Left lung (tissue), 10 donors: ENCODE results near the gene FAM98B. TPM values are rescaled to one million over a fixed set of nuclear protein-coding genes. Genes with fewer than 3 reads are reported as not detected.

Source experiments
- ATAC-seq: fragments of 200-7000 bp; cut with Tn5 transposase; one replicate; pipeline ENCODE4 v1.9.1; 2020; ENCODE audit warnings: moderate library complexity
- DNase-seq, 4 donors: peaks; one replicate each; pipeline ENCODE4 v3.0.0-alpha.2; 2013 to 2020
- H3K27ac ChIP-seq, 2 donors: fragments of 200-600 bp; sonication (generic) in 1 of 2; one replicate each; pipeline versions ENCODE4 v1.5.0 to v1.8.0; 2020 to 2021
- H3K27me3 ChIP-seq, 2 donors: fragments of 200-600 bp; sonication (generic) in 1 of 2; one replicate each; pipeline versions ENCODE4 v1.5.0 to v1.8.0; 2020 to 2021
- H3K36me3 ChIP-seq, 2 donors: fragments of 200-600 bp; sonication (generic) in 1 of 2; one replicate each; pipeline versions ENCODE4 v1.5.0 to v1.8.0; 2020 to 2021
- H3K4me1 ChIP-seq, 2 donors: fragments of 200-600 bp; one replicate each; pipeline ENCODE4 v1.8.0; 2021
- H3K4me3 ChIP-seq, 2 donors: fragments of 200-600 bp; sonication (generic) in 1 of 2; one replicate each; pipeline versions ENCODE4 v1.5.0 to v1.8.0; 2020 to 2021; ENCODE audit warnings: mild to moderate bottlenecking in 1 of 2
- H3K9me3 ChIP-seq, 2 donors: fragments of 200-600 bp; sonication (generic) in 1 of 2; one replicate each; pipeline versions ENCODE4 v1.5.0 to v1.8.0; 2020 to 2021
- intact Hi-C, 2 donors: fragments of 100-400 bp; cut with DNase I; formaldehyde crosslinking; loops; one replicate each; pipeline versions ENCODE4 v1.11.2 to v1.14.2; 2022
- polyA plus RNA-seq, 6 donors: library from polyadenylated mRNA; unstranded; fragments of 120-200 nt; gene quantifications; one replicate each; pipeline ENCODE4 v1.2.1, GENCODE V29; 2013; ENCODE audit not compliant: insufficient read length in 6 of 6
- total RNA-seq, 2 donors: library from RNA; stranded (reverse); fragmentation: NEBNext Ultra II Directional; extraction: Animal tissue kit (Norgen Biotek cat#: 25700); gene quantifications; one replicate each; pipeline ENCODE4 v1.2.1, GENCODE V29; 2021
- TF ChIP-seq, protein P1 (sequence below), 2 donors: fragments of 200-600 bp; sonication (generic) in 1 of 2; IDR thresholded peaks; one replicate each; pipeline versions ENCODE4 v1.5.0 to v1.8.0; 2021; ENCODE audit warnings: antibody characterized with exemption in 2 of 2
- donor health status: DM: no; HTN: yes; CAD: no.
- donor health status: DM: no; HTN: no; CAD: no.

The FAM98B gene
- total and polyA plus RNA-seq, 8 donors, result 16.7 to 65.9 (median 54.3) TPM

DNA sequence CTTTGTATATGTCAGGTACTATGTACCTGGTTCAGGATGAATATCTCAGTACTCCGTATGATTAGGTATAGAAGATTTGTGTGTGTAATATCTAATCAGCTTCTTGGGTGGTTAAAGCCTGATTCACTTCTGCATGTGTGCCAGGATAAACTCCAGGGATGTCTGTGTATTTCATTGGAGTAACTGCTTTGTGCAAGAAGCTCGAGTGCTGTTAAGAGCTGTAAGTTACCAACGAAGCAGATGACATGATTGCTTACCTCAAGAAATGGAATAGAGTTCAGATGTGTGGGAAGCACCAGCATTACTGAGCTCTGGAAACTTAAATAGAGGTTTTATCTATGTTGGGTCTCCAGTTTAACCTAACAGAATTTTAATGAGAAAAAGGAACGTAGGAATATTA is 23.7 kb downstream of the FAM98B start:
- intact Hi-C loops, result loop anchor here in 1 of 2 donors (10.0 kb wide), 1 partner anchor 217 kb away; no protein-coding TSS in a partner anchor
- Histone ChIP-seq H3K36me3 (peaks cover 0 to 51% of the 10 kb centered on the region in 2 donors), H3K4me1 (no peaks in the 10 kb centered on the region), H3K4me3 (no peak overlapping the region), H3K9me3 (no peaks in the 10 kb centered on the region), H3K27me3 (no peaks in the 10 kb centered on the region), H3K27ac (no peak overlapping the region)
- DNase-seq, result no peak
- ATAC-seq, result no peak
- TF ChIP-seq, protein P1, sequence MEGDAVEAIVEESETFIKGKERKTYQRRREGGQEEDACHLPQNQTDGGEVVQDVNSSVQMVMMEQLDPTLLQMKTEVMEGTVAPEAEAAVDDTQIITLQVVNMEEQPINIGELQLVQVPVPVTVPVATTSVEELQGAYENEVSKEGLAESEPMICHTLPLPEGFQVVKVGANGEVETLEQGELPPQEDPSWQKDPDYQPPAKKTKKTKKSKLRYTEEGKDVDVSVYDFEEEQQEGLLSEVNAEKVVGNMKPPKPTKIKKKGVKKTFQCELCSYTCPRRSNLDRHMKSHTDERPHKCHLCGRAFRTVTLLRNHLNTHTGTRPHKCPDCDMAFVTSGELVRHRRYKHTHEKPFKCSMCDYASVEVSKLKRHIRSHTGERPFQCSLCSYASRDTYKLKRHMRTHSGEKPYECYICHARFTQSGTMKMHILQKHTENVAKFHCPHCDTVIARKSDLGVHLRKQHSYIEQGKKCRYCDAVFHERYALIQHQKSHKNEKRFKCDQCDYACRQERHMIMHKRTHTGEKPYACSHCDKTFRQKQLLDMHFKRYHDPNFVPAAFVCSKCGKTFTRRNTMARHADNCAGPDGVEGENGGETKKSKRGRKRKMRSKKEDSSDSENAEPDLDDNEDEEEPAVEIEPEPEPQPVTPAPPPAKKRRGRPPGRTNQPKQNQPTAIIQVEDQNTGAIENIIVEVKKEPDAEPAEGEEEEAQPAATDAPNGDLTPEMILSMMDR (IDR thresholded peaks at IDR 0.05), result no peak

DNA sequence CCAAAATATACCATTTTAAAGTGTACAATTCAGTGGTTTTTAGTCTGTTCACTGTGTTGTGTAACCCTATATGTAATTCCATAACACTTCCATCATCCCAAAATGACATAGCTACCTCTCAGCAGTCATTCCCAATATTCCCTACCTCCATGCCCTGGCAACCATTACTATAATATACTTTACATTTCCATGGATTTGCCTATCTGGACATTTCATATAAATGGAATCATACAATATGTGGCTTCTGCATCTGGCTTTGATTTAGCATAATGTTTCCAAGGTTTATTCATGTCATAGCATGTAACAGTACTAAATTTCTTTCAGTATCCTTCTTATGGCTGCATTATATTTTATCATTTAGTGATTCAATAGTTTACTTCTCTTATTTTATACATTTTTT is 25.3 kb downstream of the FAM98B start:
- intact Hi-C loops, result loop anchor here in 1 of 2 donors (10.0 kb wide), 1 partner anchor 216 kb away; no protein-coding TSS in a partner anchor
- Histone ChIP-seq H3K9me3 (no peaks in the 10 kb centered on the region), H3K27ac (no peak overlapping the region), H3K27me3 (no peaks in the 10 kb centered on the region), H3K4me1 (no peaks in the 10 kb centered on the region), H3K36me3 (peaks cover 0 to 41% of the 10 kb centered on the region in 2 donors), H3K4me3 (no peak overlapping the region)
- ATAC-seq (no peak), DNase-seq (no peak)
- TF ChIP-seq, protein P1 (IDR thresholded peaks at IDR 0.05), result no peak

DNA sequence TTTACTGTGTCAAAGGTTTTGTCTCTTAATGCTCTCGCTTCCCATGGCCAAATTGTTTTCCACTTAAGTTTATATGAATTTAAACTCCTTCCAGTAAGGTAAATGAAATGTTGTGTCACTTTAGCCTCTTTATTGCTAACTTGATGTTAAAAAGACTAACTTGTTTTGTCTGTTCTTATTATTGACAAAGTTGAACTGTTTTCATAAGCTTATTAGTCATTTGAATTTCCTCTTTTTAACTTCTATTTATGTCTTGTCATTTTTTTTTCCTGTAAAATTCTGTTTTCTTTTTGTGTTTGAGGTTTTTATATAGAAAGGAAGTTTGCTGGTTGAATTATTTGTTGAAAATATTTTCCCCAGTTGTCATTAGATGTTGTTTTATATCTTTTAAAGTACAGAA is 25.8 kb downstream of the FAM98B start:
- peaks cover 0 to 38% of the 10 kb centered on the region in 2 donors for H3K36me3 ChIP-seq
- H3K4me3 ChIP-seq, result no peak overlapping the region
- H3K4me1 ChIP-seq, result no peaks in the 10 kb centered on the region
- no peaks in the 10 kb centered on the region for H3K27me3 ChIP-seq
- H3K9me3 ChIP-seq, result no peaks in the 10 kb centered on the region
- no peak for ATAC-seq
- no peak for DNase-seq
- H3K27ac ChIP-seq, result no peak overlapping the region
- intact Hi-C loops, result loop anchor here in 1 of 2 donors (10.0 kb wide), 1 partner anchor 215 kb away; no protein-coding TSS in a partner anchor
- TF ChIP-seq, protein P1 (IDR thresholded peaks at IDR 0.05), result no peak

DNA sequence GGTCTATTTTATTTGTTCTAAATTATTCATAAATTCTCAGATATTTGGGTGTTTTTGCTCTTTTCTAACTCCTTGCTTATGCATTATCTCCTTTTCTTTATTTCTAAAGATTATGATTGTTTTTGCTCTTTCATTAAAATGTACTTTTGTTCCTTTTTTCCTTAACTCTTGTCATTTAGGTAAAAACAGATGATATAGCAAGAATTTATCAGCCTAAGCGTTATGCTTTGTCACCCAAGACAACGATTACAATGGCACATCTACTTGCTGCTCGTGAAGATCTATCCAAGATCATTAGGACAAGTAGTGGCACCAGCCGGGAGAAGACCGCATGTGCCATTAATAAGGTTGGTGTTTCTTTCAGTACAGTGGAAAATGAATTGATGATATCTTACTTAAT is 27.2 kb downstream of the FAM98B start:
- intact Hi-C loops, result no loop called here
- DNase-seq (no peak), ATAC-seq (no peak)
- no peak overlapping the region for H3K4me3 ChIP-seq
- H3K4me1 ChIP-seq, result no peaks in the 10 kb centered on the region
- H3K27me3 ChIP-seq, result no peaks in the 10 kb centered on the region
- H3K27ac ChIP-seq, result no peak overlapping the region
- TF ChIP-seq, protein P1 (IDR thresholded peaks at IDR 0.05), result no peak
- peaks cover 0 to 33% of the 10 kb centered on the region in 2 donors for H3K36me3 ChIP-seq
- no peaks in the 10 kb centered on the region for H3K9me3 ChIP-seq

DNA sequence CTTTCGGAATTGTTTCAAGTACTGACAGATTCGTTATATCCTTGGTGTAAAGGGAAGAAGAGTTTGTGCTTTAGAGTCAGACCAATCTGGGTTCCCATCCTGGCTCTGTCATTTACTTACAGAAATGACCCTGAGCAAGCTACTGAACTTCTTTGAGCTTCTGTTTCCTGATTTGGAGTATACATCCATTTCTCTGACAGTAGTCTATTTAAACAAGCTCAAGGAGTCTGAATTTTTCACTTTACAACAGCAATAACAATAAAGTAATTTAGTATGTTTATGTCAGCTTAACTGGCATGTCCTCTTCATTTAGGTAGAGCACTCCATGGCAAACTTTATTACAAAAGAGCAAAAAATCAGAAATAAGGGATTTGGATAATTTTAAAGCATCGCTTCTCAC is 27.8 kb downstream of the FAM98B start:
- no peaks in the 10 kb centered on the region for H3K27me3 ChIP-seq
- DNase-seq (no peak), ATAC-seq (no peak)
- H3K4me1 ChIP-seq, result no peaks in the 10 kb centered on the region
- H3K4me3 ChIP-seq, result no peak overlapping the region
- no peaks in the 10 kb centered on the region for H3K9me3 ChIP-seq
- TF ChIP-seq, protein P1 (IDR thresholded peaks at IDR 0.05), result no peak
- H3K36me3 ChIP-seq, result peaks cover 0 to 30% of the 10 kb centered on the region in 2 donors
- no peak overlapping the region for H3K27ac ChIP-seq
- intact Hi-C loops, result no loop called here
